ENCODE data around the gene CCRL2.

DNA sequence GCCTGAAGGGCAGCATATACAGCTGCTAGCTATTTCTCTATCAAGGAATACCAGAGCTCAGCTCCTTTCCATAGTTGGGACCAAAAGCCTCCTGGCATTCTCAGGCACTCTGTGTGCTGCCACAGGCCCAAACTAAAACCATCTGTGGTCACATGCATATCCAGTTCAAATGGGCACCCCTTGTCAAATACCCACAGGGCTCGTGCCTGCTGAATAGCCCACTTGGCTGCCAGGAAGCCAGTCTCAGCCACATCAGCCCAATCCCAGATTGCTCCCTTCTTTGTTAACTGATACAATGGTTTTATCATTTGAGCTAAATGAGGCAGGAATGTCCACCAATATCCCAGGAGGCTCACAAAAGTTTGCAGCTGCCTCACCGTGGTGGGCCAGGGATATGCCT is 13.9 kb downstream of the CCRL2 start:
- TF ChIP-seq ZNF274 (IDR thresholded peaks at IDR 0.05; ENCODE audit: low read depth, low read length): no peak
- no peak for TF ChIP-seq SUZ12 (IDR thresholded peaks at IDR 0.05; ENCODE audit: extremely low read depth, insufficient read depth, insufficient read length)

Measured in NT2/D1 (cell line).